Type B pancreatic cell (in vitro differentiated cells): ENCODE results near the gene OR2M5. TPM values are rescaled to one million over a fixed set of nuclear protein-coding genes. Genes with fewer than 3 reads are reported as not detected.

Source experiments
- DNase-seq: peaks from one replicate; pipeline ENCODE4 v3.0.0; 2021; ENCODE audit warnings: mixed read lengths; ENCODE audit not compliant: unreplicated experiment; ENCODE audit errors: extremely low spot score
- H3K27ac Mint-ChIP-seq: 2 replicates; pipeline ENCODE4 v1.8.0; 2021; ENCODE audit warnings: mild to moderate bottlenecking, mixed read lengths
- H3K27me3 Mint-ChIP-seq: 2 replicates; pipeline ENCODE4 v1.8.0; 2021; ENCODE audit warnings: mixed read lengths
- H3K36me3 Mint-ChIP-seq: 2 replicates; pipeline ENCODE4 v1.8.0; 2021; ENCODE audit warnings: mixed read lengths
- H3K4me1 Mint-ChIP-seq: one replicate; pipeline ENCODE4 v1.8.0; 2021; ENCODE audit warnings: mixed read lengths; ENCODE audit not compliant: unreplicated experiment
- H3K4me3 Mint-ChIP-seq: 2 replicates; pipeline ENCODE4 v1.8.0; 2021; ENCODE audit warnings: mild to moderate bottlenecking, mixed read lengths
- H3K9me3 Mint-ChIP-seq: 2 replicates; pipeline ENCODE4 v1.8.0; 2021; ENCODE audit warnings: mixed read lengths
- CTCF ChIP-seq: fragments of 200-600 bp; sonication (generic); conservative IDR thresholded peaks from 2 replicates; pipeline ENCODE4 v1.5.0; 2021; ENCODE audit warnings: antibody characterized with exemption, mild to moderate bottlenecking
- total RNA-seq: library from RNA; stranded (reverse); gene quantifications from 2 replicates; pipeline ENCODE4 v1.2.1, GENCODE V29; 2021; ENCODE audit warnings: low replicate concordance

OR2M5 gene
- total RNA-seq, 1 donor from 2014 or later = not detected

- H3K4me1 Mint-ChIP-seq = no peaks in the 10 kb centered on the region
- H3K27ac Mint-ChIP-seq = no peak overlapping the region
- H3K9me3 Mint-ChIP-seq = peaks cover 10% of the 10 kb centered on the region
- DNase-seq = no peak
- TF ChIP-seq CTCF = no peak
- H3K27me3 Mint-ChIP-seq = no peaks in the 10 kb centered on the region
- H3K36me3 Mint-ChIP-seq = no peaks in the 10 kb centered on the region
- H3K4me3 Mint-ChIP-seq = no peak overlapping the region
Observed at GRCh38 chr1:248189026-248189425, 44.1 kb downstream of the OR2M5 start.

- TF ChIP-seq CTCF = no peak
- peaks cover 15% of the 10 kb centered on the region for H3K9me3 Mint-ChIP-seq
- no peaks in the 10 kb centered on the region for H3K4me1 Mint-ChIP-seq
- H3K27me3 Mint-ChIP-seq = no peaks in the 10 kb centered on the region
- no peak for DNase-seq
- H3K27ac Mint-ChIP-seq = no peak overlapping the region
- no peak overlapping the region for H3K4me3 Mint-ChIP-seq
- H3K36me3 Mint-ChIP-seq = no peaks in the 10 kb centered on the region
Observed at GRCh38 chr1:248194117-248194516, 49.2 kb downstream of the OR2M5 start.

Other genes starting within 250 kb of the OR2M5 start
- gene OR2W3, start 249.6 kb upstream of the OR2M5 start, total RNA-seq = not detected in 2 replicates
- not detected in 2 replicates for gene OR2T8, start 224.9 kb upstream of the OR2M5 start, total RNA-seq
- not detected in 2 replicates for gene OR2AJ1, start 220.3 kb upstream of the OR2M5 start, total RNA-seq
- not detected in 2 replicates for gene OR2L8, start 196.3 kb upstream of the OR2M5 start, total RNA-seq
- not detected in 2 replicates for gene OR2AK2, start 179.9 kb upstream of the OR2M5 start, total RNA-seq
- not detected in 2 replicates for gene OR2L5, start 131.5 kb upstream of the OR2M5 start, total RNA-seq
- 0.07 and 0.14 TPM in 2 replicates for gene OR2L2, start 115.1 kb upstream of the OR2M5 start, total RNA-seq
- gene OR2L3, start 98.3 kb upstream of the OR2M5 start, total RNA-seq = not detected in 2 replicates
- not detected in 2 replicates for gene OR2L13, start 50.0 kb upstream of the OR2M5 start, total RNA-seq
- gene OR2M2, start 29.7 kb downstream of the OR2M5 start, total RNA-seq = not detected in 2 replicates
- not detected in 2 replicates for gene OR2M3, start 52.1 kb downstream of the OR2M5 start, total RNA-seq
- not detected in 2 replicates for gene OR2M4, start 86.3 kb downstream of the OR2M5 start, total RNA-seq
- not detected in 2 replicates for gene OR2T33, start 132.8 kb downstream of the OR2M5 start, total RNA-seq
- gene OR2T12, start 158.3 kb downstream of the OR2M5 start, total RNA-seq = not detected in 2 replicates
- not detected in 2 replicates for gene OR2M7, start 179.4 kb downstream of the OR2M5 start, total RNA-seq
- not detected in 2 replicates for gene OR14C36, start 203.6 kb downstream of the OR2M5 start, total RNA-seq
- gene OR2T4, start 216.5 kb downstream of the OR2M5 start, total RNA-seq = not detected in 2 replicates
- gene OR2T6, start 230.6 kb downstream of the OR2M5 start, total RNA-seq = not detected in 2 replicates